HG03378 (cell line): ENCODE measurements around the gene ADCY10.
"Not testable (repeated sequence)": the region's sequence is repeated elsewhere in the genome, so short reads cannot be mapped to it uniquely, and the experiment has no call there.

Source experiments
- ATAC-seq: cut with Tn5 transposase; IDR thresholded peaks from one replicate; pipeline ENCODE4 v1.9.1; 2021; ENCODE audit warnings: mild to moderate bottlenecking, moderate library complexity; ENCODE audit not compliant: unreplicated experiment

Gene ADCY10

GRCh38 chr1:167882376-167882775 is 31.6 kb downstream of the ADCY10 start:
- ATAC-seq: no peak

DNA sequence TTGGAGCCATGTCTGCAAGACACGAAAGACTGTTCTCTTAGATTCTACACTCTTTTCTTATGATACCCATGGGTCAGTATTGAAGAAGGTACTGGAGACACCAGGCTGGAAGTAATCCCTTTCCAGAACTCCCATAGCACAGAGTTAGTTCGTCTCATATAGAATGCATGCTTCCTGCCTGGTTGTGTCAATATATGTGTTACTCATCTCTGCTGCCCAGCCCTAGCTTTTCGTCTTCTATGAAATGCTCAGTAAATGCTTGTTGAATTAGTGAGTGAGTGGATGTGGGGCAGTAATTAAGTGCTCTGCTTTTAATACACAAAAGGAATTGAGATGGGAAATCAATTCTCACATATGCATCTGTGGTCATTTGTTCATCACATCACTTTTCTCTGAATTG is 32.1 kb downstream of the ADCY10 start:
- ATAC-seq: no peak

DNA sequence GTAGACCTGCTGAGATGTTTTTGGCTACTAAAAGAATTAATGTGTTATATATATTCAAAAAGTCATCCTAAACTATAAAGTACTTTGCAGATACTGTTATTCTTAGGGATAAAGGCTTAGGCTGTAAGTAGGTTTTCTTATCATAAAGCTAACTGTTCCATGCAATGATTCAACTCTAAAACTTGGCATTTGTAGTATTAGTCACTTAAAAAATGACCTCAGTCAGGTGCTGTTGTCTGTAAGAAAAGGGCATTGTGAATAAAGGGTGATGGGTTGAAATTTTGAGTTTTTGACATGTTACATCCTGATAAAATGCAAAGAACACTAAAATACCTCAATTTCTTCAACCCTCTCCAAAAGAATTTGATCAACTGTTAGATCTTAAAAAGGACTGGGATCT is 32.9 kb downstream of the ADCY10 start:
- ATAC-seq: no peak

GRCh38 chr1:167880580-167881021 is 33.3 kb downstream of the ADCY10 start:
- ATAC-seq: no peak

GRCh38 chr1:167879508-167879907 is 34.4 kb downstream of the ADCY10 start:
- ATAC-seq: no peak

DNA sequence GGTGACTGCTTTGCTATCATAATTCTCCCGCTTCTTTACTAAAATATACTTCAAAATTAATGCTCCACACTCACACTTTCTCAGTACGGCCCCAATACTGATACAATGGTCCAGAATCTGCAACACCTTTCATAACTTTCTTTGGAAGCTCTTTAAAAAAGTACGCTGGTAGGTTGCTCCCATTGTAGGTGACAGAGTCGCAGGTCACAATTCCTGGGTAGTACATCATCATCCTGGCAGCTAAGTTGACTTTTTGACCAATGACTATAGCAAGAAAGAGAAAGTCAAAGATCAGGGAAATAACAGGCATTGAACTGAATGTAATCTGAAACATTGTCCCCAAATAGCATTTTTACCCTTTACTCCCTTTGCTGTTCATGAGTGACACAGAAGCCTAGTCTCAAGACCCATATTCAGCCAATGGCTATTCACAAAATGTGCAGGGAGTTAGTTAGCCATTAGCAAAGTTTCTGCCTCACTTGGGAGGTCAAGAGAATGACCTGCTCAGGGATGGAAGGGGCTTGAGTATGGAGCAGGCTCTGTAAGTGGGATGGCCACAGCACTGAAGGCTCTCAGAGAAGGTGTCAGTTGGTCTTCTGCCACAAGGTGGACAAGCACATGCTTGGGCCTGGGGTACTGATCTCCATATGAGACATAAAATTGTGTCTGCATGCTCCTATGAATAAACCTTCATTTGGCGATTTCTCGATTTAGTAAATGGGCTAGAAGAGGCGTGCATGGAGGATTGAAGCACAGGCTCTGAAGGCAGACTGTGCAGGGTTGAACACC is 35.4 kb downstream of the ADCY10 start:
- no peak for ATAC-seq

GRCh38 chr1:167876597-167877175 is 37.2 kb downstream of the ADCY10 start:
- no peak for ATAC-seq

DNA sequence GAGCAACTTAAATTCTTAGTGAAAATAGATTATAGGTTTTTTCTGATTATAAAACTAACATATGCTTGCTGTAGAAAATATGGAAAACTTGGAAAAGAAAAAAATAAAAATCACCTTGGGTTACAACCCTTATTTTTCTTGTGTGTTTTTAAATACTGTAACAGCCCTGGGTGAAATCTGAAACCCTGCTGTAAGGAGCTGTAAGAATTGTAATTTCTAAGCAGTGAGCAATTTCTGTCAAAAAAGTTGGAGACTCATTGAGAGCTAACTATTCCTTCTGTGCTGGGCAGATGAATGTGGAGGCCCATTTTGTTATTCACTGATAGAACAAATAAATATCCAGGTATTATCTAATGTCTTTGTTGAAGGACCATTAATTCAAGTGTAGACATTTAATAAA is 42.6 kb downstream of the ADCY10 start:
- no peak for ATAC-seq

DNA sequence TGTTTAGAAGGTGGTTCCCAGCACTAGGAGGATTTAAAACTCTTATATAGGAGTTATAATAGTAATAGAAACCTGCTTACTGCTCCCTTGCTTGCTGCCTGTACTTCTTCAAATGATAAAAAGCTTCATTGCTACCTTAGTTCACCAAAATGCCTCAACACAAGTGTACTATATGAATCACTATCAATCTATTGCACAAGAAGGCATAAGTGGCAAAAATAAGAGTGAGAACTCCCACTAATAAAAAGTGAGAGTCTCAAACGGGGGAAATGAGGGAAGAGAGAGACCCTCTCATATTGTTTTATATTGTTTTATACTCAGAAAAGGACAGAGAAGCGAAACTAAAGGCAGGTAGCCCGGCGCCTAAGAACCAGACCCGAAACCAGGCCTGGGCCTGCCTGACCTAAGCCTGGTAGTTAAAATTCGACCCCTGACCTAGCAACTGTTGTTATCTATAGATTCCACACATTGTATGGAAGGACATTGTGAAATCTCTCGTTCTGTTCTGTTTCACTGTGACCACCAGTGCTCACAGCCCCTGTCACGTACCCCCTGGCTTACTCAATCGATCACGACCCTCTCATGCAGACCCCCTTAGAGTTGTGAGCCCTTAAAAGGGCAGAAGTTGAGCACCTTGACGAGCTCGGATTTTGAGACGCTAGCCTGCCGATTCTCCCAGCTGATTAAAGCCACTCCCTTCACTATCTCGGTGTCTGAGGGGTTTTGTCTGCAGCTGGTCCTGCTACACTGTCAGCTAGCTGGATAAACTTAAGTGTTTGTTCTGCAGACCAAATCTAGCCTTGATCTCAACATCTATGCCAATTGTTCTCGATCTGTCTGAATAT is 44.6 kb downstream of the ADCY10 start:
- ATAC-seq: not testable (repeated sequence)

DNA sequence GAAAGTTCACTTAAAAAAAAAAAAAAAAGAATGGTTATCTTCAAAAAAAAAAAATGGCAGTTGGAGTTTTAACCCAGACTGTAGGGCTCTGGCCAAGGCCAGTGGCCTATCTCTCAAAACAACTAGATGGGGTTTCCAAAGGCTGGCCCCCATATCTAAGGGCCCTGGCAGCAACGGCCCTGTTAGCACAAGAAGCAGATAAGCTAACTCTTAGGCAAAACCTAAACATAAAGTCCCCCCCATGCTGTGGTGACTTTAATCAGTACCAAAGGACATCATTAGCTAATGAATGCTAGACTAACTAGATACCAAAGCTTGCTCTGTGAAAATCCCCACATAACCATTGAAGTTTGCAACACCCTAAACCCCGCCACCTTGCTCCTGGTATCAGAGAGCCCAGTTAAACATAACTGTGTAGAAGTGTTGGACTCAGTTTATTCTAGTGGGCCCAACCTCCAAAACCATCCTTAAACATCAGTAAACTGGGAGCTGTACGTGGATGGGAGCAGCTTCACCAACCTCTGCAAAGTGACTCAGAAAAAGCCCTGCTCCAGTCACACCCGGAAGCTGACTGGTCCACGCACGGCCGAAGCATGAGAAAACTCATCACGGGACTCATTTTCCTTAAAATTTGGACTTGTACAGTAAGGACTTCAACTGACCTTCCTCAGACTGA is 47.1 kb downstream of the ADCY10 start:
- ATAC-seq: not testable (repeated sequence)

GRCh38 chr1:167866326-167866725 is 47.6 kb downstream of the ADCY10 start:
- ATAC-seq: not testable (repeated sequence)

- not testable (repeated sequence) for ATAC-seq
These were observed 48.1 kb downstream of the ADCY10 start for GRCh38 chr1:167865804-167866308.

DNA sequence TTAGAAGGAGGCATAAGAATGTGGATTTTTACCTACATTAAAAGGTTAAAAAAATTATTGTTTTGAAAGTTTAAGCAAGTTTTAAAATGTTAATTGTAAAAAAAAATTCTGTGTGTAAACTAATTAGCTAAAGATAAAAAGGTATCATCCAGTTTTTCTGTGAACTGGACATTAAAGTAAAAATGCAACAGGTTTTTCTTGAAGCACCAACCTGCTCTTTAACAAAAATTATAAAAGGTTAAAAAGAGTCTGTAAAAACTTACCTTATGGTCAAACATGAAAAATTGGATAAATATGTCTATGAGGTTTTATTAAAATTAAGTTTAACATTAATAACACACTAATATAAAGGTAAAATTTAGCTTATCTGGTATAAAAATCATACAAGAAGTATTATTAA is 48.7 kb downstream of the ADCY10 start:
- not testable (repeated sequence) for ATAC-seq

GRCh38 chr1:167864392-167865032 is 49.4 kb downstream of the ADCY10 start:
- ATAC-seq: no peak

- no peak for ATAC-seq
These were observed 50.0 kb downstream of the ADCY10 start for GRCh38 chr1:167863921-167864279.

DNA sequence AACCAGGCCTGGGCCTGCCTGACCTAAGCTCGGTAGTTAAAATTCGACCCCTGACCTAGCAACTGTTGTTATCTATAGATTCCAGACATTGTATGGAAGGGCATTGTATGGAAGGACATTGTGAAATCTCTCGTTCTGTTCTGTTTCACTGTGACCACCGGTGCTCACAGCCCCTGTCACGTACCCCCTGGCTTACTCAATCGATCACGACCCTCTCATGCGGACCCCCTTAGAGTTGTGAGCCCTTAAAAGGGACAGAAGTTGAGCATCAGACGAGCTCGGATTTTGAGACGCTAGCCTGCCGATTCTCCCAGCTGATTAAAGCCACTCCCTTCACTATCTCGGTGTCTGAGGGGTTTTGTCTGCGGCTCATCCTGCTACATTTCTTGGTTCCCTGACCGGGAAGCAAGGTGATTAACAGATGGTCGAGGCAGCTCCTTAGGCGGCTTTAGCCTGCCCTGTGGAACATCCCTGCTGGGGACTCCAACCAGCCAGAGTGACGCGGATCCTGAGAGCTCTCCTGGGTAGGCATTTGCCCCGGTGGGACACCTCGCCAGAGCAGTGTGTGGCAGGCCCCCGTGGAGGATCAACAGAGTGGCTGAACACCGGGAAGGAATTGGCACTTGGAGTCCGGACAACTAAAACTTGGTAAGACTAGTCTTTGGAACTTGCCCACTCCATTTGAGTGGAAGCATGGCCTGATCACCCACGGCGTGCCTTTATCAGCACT is 50.6 kb downstream of the ADCY10 start:
- not testable (repeated sequence) for ATAC-seq

GRCh38 chr1:167862432-167863076 is 51.4 kb downstream of the ADCY10 start:
- no peak for ATAC-seq

- no peak for ATAC-seq
These were observed 52.1 kb downstream of the ADCY10 start for GRCh38 chr1:167861664-167862381.
